Sigmoid colon (tissue), 7 donors: ENCODE results near the gene MAGEB10. TPM values are rescaled to one million over a fixed set of nuclear protein-coding genes. Genes with fewer than 3 reads are reported as not detected.

Experiments used
- DNase-seq: peaks from one replicate; pipeline ENCODE4 v3.0.0-alpha.2; 2019
- H3K27ac ChIP-seq, 4 donors: fragments of 200-600 bp; sonication (generic); one replicate each; pipeline ENCODE4 v1.5.1; 2016 to 2019; ENCODE audit warnings: mild to moderate bottlenecking in 1 of 4
- H3K27me3 ChIP-seq, 3 donors: fragments of 200-600 bp; sonication (generic); one replicate each; pipeline ENCODE4 v1.5.1; 2019; ENCODE audit warnings: mild to moderate bottlenecking in 1 of 3
- H3K36me3 ChIP-seq, 4 donors: fragments of 200-600 bp; sonication (generic); one replicate each; pipeline ENCODE4 v1.5.1; 2016 to 2019
- H3K4me1 ChIP-seq, 4 donors: fragments of 200-600 bp; sonication (generic); one replicate each; pipeline ENCODE4 v1.5.1; 2017 to 2019
- H3K4me3 ChIP-seq, 4 donors: fragments of 200-600 bp; sonication (generic); one replicate each; pipeline ENCODE4 v1.5.1; 2017 to 2019; ENCODE audit warnings: mild to moderate bottlenecking in 2 of 4, moderate library complexity in 1 of 4
- H3K9me3 ChIP-seq, 4 donors: fragments of 200-600 bp in 3 of 4; sonication (generic) in 3 of 4; one replicate each; pipeline versions ENCODE4 v1.5.1 to v1.6.1; 2013 to 2019
- CTCF ChIP-seq, 4 experiments: fragments of 450-650 bp in 3 of 4; fragments of 200-600 bp in 1 of 4; IDR thresholded peaks; one replicate each; pipeline ENCODE4 v1.5.1; 2016 to 2019; ENCODE audit warnings: antibody characterized with exemption in 4 of 4, mild to moderate bottlenecking in 3 of 4, moderate library complexity in 2 of 4
- EP300 ChIP-seq, 4 donors: sonication (generic); formaldehyde crosslinking; IDR thresholded peaks; one replicate each; pipeline ENCODE4 v1.6.1; 2017; ENCODE audit warnings: antibody characterized with exemption in 4 of 4
- POLR2A ChIP-seq, 2 donors: fragments of 450-650 bp; IDR thresholded peaks; one replicate each; pipeline ENCODE4 v1.6.1; 2016; ENCODE audit warnings: antibody characterized with exemption in 2 of 2, mild to moderate bottlenecking in 2 of 2, moderate library complexity in 2 of 2
- POLR2AphosphoS5 ChIP-seq, 4 donors: sonication (generic); formaldehyde crosslinking; IDR thresholded peaks; one replicate each; pipeline ENCODE4 v1.6.1; 2017; ENCODE audit warnings: antibody characterized with exemption in 4 of 4
- WGBS, 2 donors: extraction: QIAGEN DNeasy Blood & Tissue Kit; methylation state at CpG; one replicate each; pipeline ENCODE4 v1.1.7; 2013; 5-methylcytosine and 5-hydroxymethylcytosine counted together
- intact Hi-C: fragments of 100-400 bp; cut with DNase I; formaldehyde crosslinking; loops from one replicate; pipeline ENCODE4 v1.15.1; 2023
- polyA plus RNA-seq, 3 donors: library from polyadenylated mRNA; stranded (reverse); fragments of 200-250 nt; gene quantifications; one replicate each; pipeline ENCODE4 v1.2.3, GENCODE V29; 2013
- total RNA-seq, 4 donors: library from RNA; depleted of rRNA; stranded (reverse); fragments of >200 nt; gene quantifications; one replicate each; pipeline ENCODE4 v1.1.0, GENCODE V29; 2016
- donor health status: healthy with polysubstance abuse.
- donor health status: Bipolar disorder and iron deficiency.
- donor health status: healthy.

MAGEB10 gene
- total RNA-seq (not detected), polyA plus RNA-seq (not detected)

- 96 to 97% methylated on average over 17 of the region's 17 CpGs for WGBS, 2 donors
- intact Hi-C loops = no loop called here
- H3K9me3 ChIP-seq = no peaks in the 10 kb centered on the region
- H3K36me3 ChIP-seq = no peaks in the 10 kb centered on the region
- no peaks in the 10 kb centered on the region for H3K27me3 ChIP-seq
- H3K27ac ChIP-seq = no peak within 1 kb of the TSS
- no peak within 1 kb of the TSS for H3K4me3 ChIP-seq
- TF ChIP-seq POLR2A (IDR thresholded peaks at IDR 0.05) = no peak
- no peak for TF ChIP-seq POLR2AphosphoS5 (IDR thresholded peaks at IDR 0.05)
- TF ChIP-seq EP300 (IDR thresholded peaks at IDR 0.05) = no peak
- no peaks in the 10 kb centered on the region for H3K4me1 ChIP-seq
- DNase-seq = no peak
Observed at GRCh38 chrX:27807690-27808089, at the start of gene MAGEB10. Gene MAGEB10 (plus strand): TSS chrX:27807990. CDS start chrX:27821307, 13,317 bp downstream.

- intact Hi-C loops = no loop called here
Observed at GRCh38 chrX:27765718-27766117, 42.1 kb upstream of the MAGEB10 start.

GRCh38 chrX:27767387-27767786 is 40.4 kb upstream of the MAGEB10 start:
- intact Hi-C loops = no loop called here
- H3K27me3 ChIP-seq = no peaks in the 10 kb centered on the region
- H3K36me3 ChIP-seq = no peaks in the 10 kb centered on the region
- TF ChIP-seq POLR2AphosphoS5 (IDR thresholded peaks at IDR 0.05) (no peak), CTCF (IDR thresholded peaks at IDR 0.05) (no peak), POLR2A (IDR thresholded peaks at IDR 0.05) (no peak), EP300 (IDR thresholded peaks at IDR 0.05) (no peak)
- H3K4me1 ChIP-seq = no peaks in the 10 kb centered on the region
- H3K27ac ChIP-seq = no peak overlapping the region
- DNase-seq = no peak
- no peak overlapping the region for H3K4me3 ChIP-seq
- no peaks in the 10 kb centered on the region for H3K9me3 ChIP-seq

More at GRCh38 chrX:27765718-27766117, 42.1 kb upstream of the MAGEB10 start:
- Histone ChIP-seq H3K4me1 (no peaks in the 10 kb centered on the region), H3K27me3 (no peaks in the 10 kb centered on the region), H3K36me3 (no peaks in the 10 kb centered on the region), H3K27ac (no peak overlapping the region), H3K4me3 (no peak overlapping the region), H3K9me3 (no peaks in the 10 kb centered on the region)
- 44 to 83% methylated on average over 12 of the region's 12 CpGs for WGBS, 2 donors
- DNase-seq = no peak
- TF ChIP-seq POLR2AphosphoS5 (IDR thresholded peaks at IDR 0.05) (no peak), POLR2A (IDR thresholded peaks at IDR 0.05) (no peak), CTCF (IDR thresholded peaks at IDR 0.05) (no peak), EP300 (IDR thresholded peaks at IDR 0.05) (no peak)

- intact Hi-C loops = no loop called here
- TF ChIP-seq CTCF (IDR thresholded peaks at IDR 0.05) = no peak
- TF ChIP-seq EP300 (IDR thresholded peaks at IDR 0.05) = no peak
- no peak for TF ChIP-seq POLR2AphosphoS5 (IDR thresholded peaks at IDR 0.05)
- TF ChIP-seq POLR2A (IDR thresholded peaks at IDR 0.05) = no peak
- H3K36me3 ChIP-seq = no peaks in the 10 kb centered on the region
- H3K4me1 ChIP-seq = no peaks in the 10 kb centered on the region
- no peaks in the 10 kb centered on the region for H3K9me3 ChIP-seq
- H3K27ac ChIP-seq = no peak overlapping the region
- 82 to 88% methylated on average over 2 of the region's 2 CpGs for WGBS, 2 donors
- H3K27me3 ChIP-seq = no peaks in the 10 kb centered on the region
- no peak overlapping the region for H3K4me3 ChIP-seq
- no peak for DNase-seq
Observed at GRCh38 chrX:27775984-27776383, 31.8 kb upstream of the MAGEB10 start.

- Histone ChIP-seq H3K27me3 (no peaks in the 10 kb centered on the region), H3K27ac (no peak overlapping the region), H3K4me1 (no peaks in the 10 kb centered on the region), H3K4me3 (no peak overlapping the region), H3K36me3 (no peaks in the 10 kb centered on the region), H3K9me3 (no peaks in the 10 kb centered on the region)
- TF ChIP-seq POLR2A (IDR thresholded peaks at IDR 0.05) (no peak), CTCF (IDR thresholded peaks at IDR 0.05) (no peak), POLR2AphosphoS5 (IDR thresholded peaks at IDR 0.05) (no peak), EP300 (IDR thresholded peaks at IDR 0.05) (no peak)
- intact Hi-C loops = no loop called here
- 65 to 81% methylated on average over 6 of the region's 6 CpGs for WGBS, 2 donors
- no peak for DNase-seq
Observed at GRCh38 chrX:27796640-27797257, 11.0 kb upstream of the MAGEB10 start.
